GM23338 (cell line): ENCODE results near the gene SACM1L.

Experiments
- CTCF ChIP-seq, 2 experiments: fragments of 200-600 bp in 1 of 2; sonication (generic) in 1 of 2; conservative IDR thresholded peaks; 2 replicates each; pipeline versions ENCODE4 v1.5.1 to v1.6.1; 2016 to 2017; ENCODE audit warnings: antibody characterized with exemption in 2 of 2, low read depth in 2 of 2, mild to moderate bottlenecking in 2 of 2, moderate library complexity in 1 of 2
- EZH2 ChIP-seq: fragments of 200-600 bp; sonication (generic); IDR thresholded peaks from one replicate; pipeline ENCODE4 v1.8.0; 2017; ENCODE audit warnings: antibody characterized with exemption, mild to moderate bottlenecking, low read depth; ENCODE audit not compliant: unreplicated experiment
- JUNB ChIP-seq: IDR thresholded peaks from one replicate; pipeline ENCODE4 v1.6.1; 2016; ENCODE audit warnings: antibody characterized with exemption; ENCODE audit not compliant: unreplicated experiment
- ZNF331 ChIP-seq: fragments of 250-450 bp; sonication (Bioruptor Pico); IDR thresholded peaks from 2 replicates; pipeline ENCODE4 v1.5.0; 2020; ENCODE audit warnings: low read depth, mild to moderate bottlenecking, moderate library complexity

GRCh38 chr3:45777111-45777745 lies 88.0 kb downstream of the SACM1L start:
- TF ChIP-seq ZNF331 (no peak), CTCF (conservative IDR thresholded peaks at IDR 0.05; ENCODE audit: low read depth in 2 of 2) (no peak), EZH2 (no peak), JUNB (no peak)
